IMR-90 (cell line): Measurements from ENCODE around the gene SLC6A13. TPM values are rescaled to one million over a fixed set of nuclear protein-coding genes. Genes with fewer than 3 reads are reported as not detected.

Source experiments
- ATAC-seq: fragments of 200-7000 bp; cut with Tn5 transposase; 2 replicates; pipeline ENCODE4 v1.9.1; 2020; ENCODE audit warnings: low read depth, mild to moderate bottlenecking, moderate library complexity
- BruUV-seq: library from RNA; stranded (reverse); fragments of 400-500 nt; replicated peaks from 2 replicates; lab custom pipeline; 2021; lab: Mats Ljungman, UMichigan
- CTCF ChIA-PET: fragments of 300-600 bp; formaldehyde crosslinking; extraction: SDS; loops from one replicate; lab custom pipeline; 2021; ENCODE audit warnings: antibody characterized with exemption; lab: Yijun Ruan, JAX
- POLR2A ChIA-PET: fragments of 300-600 bp; sonication (Branson Sonifier 250); formaldehyde crosslinking; loops from one replicate; lab custom pipeline; 2022; ENCODE audit warnings: antibody characterized with exemption; ENCODE audit not compliant: unreplicated experiment; lab: Charles Lee
- DNase-seq: peaks from one replicate; pipeline ENCODE4 v3.0.0; 2013
- H2AFZ ChIP-seq: replicated peaks from 2 replicates; pipeline ENCODE3; 2013; ENCODE audit warnings: low read length, mild to moderate bottlenecking; ENCODE audit not compliant: poor library complexity
- H2AK5ac ChIP-seq: 2 replicates; pipeline ENCODE4 v1.6.1; 2013; ENCODE audit warnings: low read depth, low read length, inconsistent platforms
- H2AK9ac ChIP-seq: replicated peaks from 2 replicates; pipeline ENCODE3; 2013; ENCODE audit warnings: mild to moderate bottlenecking, low read depth, low read length, moderate library complexity; ENCODE audit not compliant: poor library complexity
- H2BK120ac ChIP-seq: 2 replicates; pipeline ENCODE4 v1.6.1; 2013; ENCODE audit warnings: low read depth, low read length, inconsistent platforms
- H2BK15ac ChIP-seq: 3 replicates; pipeline ENCODE4 v1.6.1; 2013; ENCODE audit warnings: low read depth, low read length, inconsistent platforms
- H2BK20ac ChIP-seq: 2 replicates; pipeline ENCODE4 v1.6.1; 2013; ENCODE audit warnings: low read depth, mild to moderate bottlenecking, inconsistent platforms, low read length, moderate library complexity
- H2BK5ac ChIP-seq: 2 replicates; pipeline ENCODE4 v1.6.1; 2013; ENCODE audit warnings: mild to moderate bottlenecking, low read depth, low read length, inconsistent platforms; ENCODE audit not compliant: poor library complexity, severe bottlenecking
- H3K14ac ChIP-seq: replicated peaks from 2 replicates; pipeline ENCODE4 v1.6.1; 2013; ENCODE audit warnings: low read depth, low read length, inconsistent platforms
- H3K18ac ChIP-seq: 2 replicates; pipeline ENCODE4 v1.6.1; 2013; ENCODE audit warnings: low read depth, low read length, control low read depth
- H3K23ac ChIP-seq: 2 replicates; pipeline ENCODE4 v1.6.1; 2013; ENCODE audit warnings: low read depth, low read length, inconsistent platforms
- H3K27ac ChIP-seq: 2 replicates; pipeline ENCODE4 v1.5.1; 2013; ENCODE audit warnings: mild to moderate bottlenecking, control low read depth, low read length; ENCODE audit not compliant: insufficient read depth
- H3K27me3 ChIP-seq: 2 replicates; pipeline ENCODE4 v1.6.1; 2013; ENCODE audit warnings: low read length; ENCODE audit not compliant: control insufficient read depth, insufficient read depth
- H3K36me3 ChIP-seq: 2 replicates; pipeline ENCODE4 v1.6.1; 2013; ENCODE audit warnings: low read length, mixed read lengths; ENCODE audit not compliant: control insufficient read depth, insufficient read depth
- H3K4ac ChIP-seq: 2 replicates; pipeline ENCODE4 v1.6.1; 2013; ENCODE audit warnings: low read depth, low read length, inconsistent platforms
- H3K4me1 ChIP-seq: 2 replicates; pipeline ENCODE4 v1.6.1; 2013; ENCODE audit warnings: low read length, mixed read lengths; ENCODE audit not compliant: control insufficient read depth, insufficient read depth
- H3K4me2 ChIP-seq: 2 replicates; pipeline ENCODE4 v1.6.1; 2013; ENCODE audit warnings: low read depth, mild to moderate bottlenecking, control low read depth, low read length, moderate library complexity
- H3K4me3 ChIP-seq: 2 replicates; pipeline ENCODE4 v1.5.1; 2013; ENCODE audit warnings: low read depth, mild to moderate bottlenecking, control low read depth, low read length, moderate library complexity; ENCODE audit not compliant: insufficient read depth
- H3K56ac ChIP-seq: 2 replicates; pipeline ENCODE4 v1.6.1; 2013; ENCODE audit warnings: low read length, inconsistent platforms; ENCODE audit not compliant: insufficient read depth; ENCODE audit errors: extremely low read depth
- H3K79me1 ChIP-seq, 2 experiments: 2 replicates each; pipeline ENCODE4 v1.6.1; 2013; ENCODE audit warnings: low read length in 2 of 2, inconsistent platforms in 1 of 2, low read depth in 1 of 2
- H3K9ac ChIP-seq: 2 replicates; pipeline ENCODE4 v1.6.1; 2013; ENCODE audit warnings: low read depth, low read length, control low read depth
- H3K9me1 ChIP-seq: 2 replicates; pipeline ENCODE4 v1.6.1; 2013; ENCODE audit warnings: low read length, inconsistent platforms; ENCODE audit not compliant: insufficient read depth
- H3K9me3 ChIP-seq: 2 replicates; pipeline ENCODE4 v1.6.1; 2013; ENCODE audit warnings: low read length; ENCODE audit not compliant: control insufficient read depth, insufficient read depth
- H4K20me1 ChIP-seq: 2 replicates; pipeline ENCODE4 v1.6.1; 2013; ENCODE audit warnings: low read length, inconsistent platforms; ENCODE audit not compliant: insufficient read depth
- H4K5ac ChIP-seq: 2 replicates; pipeline ENCODE4 v1.6.1; 2013; ENCODE audit warnings: mild to moderate bottlenecking, low read depth, low read length, control low read depth
- H4K8ac ChIP-seq, 2 experiments: 2 replicates each; pipeline ENCODE4 v1.6.1; 2013; ENCODE audit warnings: low read depth in 2 of 2, low read length in 2 of 2, control low read depth in 1 of 2, inconsistent platforms in 1 of 2
- H4K91ac ChIP-seq: 2 replicates; pipeline ENCODE4 v1.6.1; 2013; ENCODE audit warnings: low read depth, low read length, inconsistent platforms; ENCODE audit not compliant: insufficient read depth
- BHLHE40 ChIP-seq: fragments of 150-350 bp; IDR thresholded peaks from 2 replicates; pipeline ENCODE4 v1.6.1; 2016; ENCODE audit warnings: mild to moderate bottlenecking, low read depth, low read length
- CEBPB ChIP-seq: IDR thresholded peaks from 2 replicates; pipeline ENCODE4 v1.6.1; 2012; ENCODE audit warnings: low read depth, low read length, improper control_type of control experiment
- CHD1 ChIP-seq: IDR thresholded peaks from 2 replicates; pipeline ENCODE4 v1.6.1; 2012; ENCODE audit warnings: low read depth, low read length, improper control_type of control experiment
- MAFK ChIP-seq: IDR thresholded peaks from 2 replicates; pipeline ENCODE4 v1.6.1; 2012; ENCODE audit warnings: low read depth, low read length, improper control_type of control experiment
- MAZ ChIP-seq: IDR thresholded peaks from 2 replicates; pipeline ENCODE4 v1.6.1; 2012; ENCODE audit warnings: low read depth, mild to moderate bottlenecking, low read length, improper control_type of control experiment, moderate library complexity, borderline replicate concordance
- MXI1 ChIP-seq: IDR thresholded peaks from 2 replicates; pipeline ENCODE4 v1.6.1; 2012; ENCODE audit warnings: low read depth, mild to moderate bottlenecking, low read length, moderate library complexity, borderline replicate concordance
- NFE2L2 ChIP-seq: fragments of 150-350 bp; IDR thresholded peaks from 2 replicates; pipeline ENCODE4 v1.6.1; 2016; ENCODE audit warnings: low read depth, mild to moderate bottlenecking, low read length
- POLR2A ChIP-seq: IDR thresholded peaks from 2 replicates; pipeline ENCODE4 v1.6.1; 2012; ENCODE audit warnings: mild to moderate bottlenecking, low read depth, low read length
- RAD21 ChIP-seq: IDR thresholded peaks from 2 replicates; pipeline ENCODE4 v1.6.1; 2012; ENCODE audit warnings: low read length, improper control_type of control experiment
- RCOR1 ChIP-seq: IDR thresholded peaks from 2 replicates; pipeline ENCODE4 v1.6.1; 2012; ENCODE audit warnings: mild to moderate bottlenecking, low read length, improper control_type of control experiment; ENCODE audit not compliant: insufficient replicate concordance
- RFX5 ChIP-seq: IDR thresholded peaks from 2 replicates; pipeline ENCODE4 v1.8.0; 2012; ENCODE audit warnings: low read depth, mild to moderate bottlenecking, low read length, moderate library complexity
- SMC3 ChIP-seq: fragments of 150-350 bp; IDR thresholded peaks from 2 replicates; pipeline ENCODE4 v1.6.1; 2016; ENCODE audit warnings: low read depth, mild to moderate bottlenecking, antibody characterized with exemption, low read length, moderate library complexity
- WGBS, 2 experiments: methylation state at CpG; one replicate each; pipeline versions ENCODE4 v1.1.5 to v1.1.7; 2013; ENCODE audit warnings: missing lambda C conversion rate in 2 of 2; ENCODE audit not compliant: insufficient read length in 1 of 2; ENCODE audit errors: extremely low coverage in 2 of 2; 5-methylcytosine and 5-hydroxymethylcytosine counted together
- dilution Hi-C: fragments of 300-500 bp; cut with HindIII; formaldehyde crosslinking; loops from one replicate; pipeline ENCODE4 v1.14.3; 2018; ENCODE audit warnings: low sequenced_read_pairs; ENCODE audit not compliant: unreplicated experiment
- in situ Hi-C: fragments of 300-500 bp; cut with MboI; formaldehyde crosslinking; loops from 3 replicates; pipeline ENCODE4 v1.14.3; 2019; ENCODE audit warnings: low sequenced_read_pairs, inconsistent platforms, mixed read lengths
- intact Hi-C: fragments of 100-400 bp; cut with micrococcal nuclease; formaldehyde crosslinking; loops from 2 replicates; pipeline ENCODE4 v1.10.0; 2022
- polyA plus RNA-seq, 3 experiments: library from polyadenylated mRNA; depleted of rRNA; stranded (reverse); fragments of >200 nt; gene quantifications; 2 replicates each; pipeline ENCODE4 v1.2.3, GENCODE V29; 2012; ENCODE audit warnings: low replicate concordance in 1 of 3
- total RNA-seq: library from RNA; depleted of rRNA; stranded (reverse); fragments of >200 nt; gene quantifications from 2 replicates; pipeline ENCODE4 v1.2.3, GENCODE V29; 2012
- TF ChIP-seq, protein P1 (sequence below): conservative IDR thresholded peaks from 2 replicates; pipeline ENCODE4 v1.5.1; 2012; ENCODE audit warnings: mild to moderate bottlenecking, low read depth, low read length, improper control_type of control experiment
- TF ChIP-seq, protein P2 (sequence below): fragments of 150-350 bp; IDR thresholded peaks from 2 replicates; pipeline ENCODE4 v1.6.1; 2016; ENCODE audit warnings: low read depth, mild to moderate bottlenecking, low read length, moderate library complexity, borderline replicate concordance
- TF ChIP-seq, protein P3 (sequence below): fragments of 150-350 bp; IDR thresholded peaks from 2 replicates; pipeline ENCODE4 v1.6.1; 2017; ENCODE audit warnings: mild to moderate bottlenecking, antibody characterized with exemption, low read length, low read depth

Gene SLC6A13
- total and polyA plus RNA-seq, 2 of the 4 experiments (the other 2 are of a cell fraction): under 0.01 to 0.10 TPM

DNA sequence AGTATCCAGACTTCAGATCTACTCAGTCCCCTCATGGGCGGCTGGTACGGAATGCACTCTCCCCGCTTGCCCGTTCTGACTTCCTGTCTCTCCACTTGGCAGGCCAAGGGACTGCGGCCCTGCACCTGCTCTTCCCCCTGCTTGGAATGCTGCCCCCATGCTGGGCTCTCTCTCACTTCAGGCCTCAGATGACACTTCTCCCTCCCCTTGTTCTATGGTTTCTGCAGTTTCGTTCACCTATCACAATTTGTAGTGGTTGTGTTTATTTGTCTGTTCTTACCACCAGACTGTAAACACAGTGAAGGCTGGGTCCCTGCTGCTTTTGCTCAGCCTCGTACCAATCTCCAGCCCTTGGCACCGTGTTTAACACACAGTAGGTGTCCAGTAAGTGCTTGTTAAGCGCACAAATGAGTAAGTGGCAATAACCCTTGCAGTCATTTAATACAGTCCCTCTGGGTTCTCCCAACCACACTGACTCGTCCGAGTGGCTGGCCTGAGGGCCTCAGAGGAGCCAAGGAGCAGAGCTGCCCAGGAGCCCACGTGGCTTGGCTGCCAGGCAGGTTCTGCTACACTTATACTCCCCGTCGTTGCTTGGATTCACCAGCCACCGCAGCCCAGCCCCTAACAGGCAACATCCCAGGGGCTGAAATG lies 60.4 kb downstream of the SLC6A13 start:
- 48% methylated on average over 7 of the region's 15 CpGs; no CpG with 5 or more reads in 1 of the 2 experiments for WGBS, 2 experiments
- no peak overlapping the region for H2AK5ac ChIP-seq
- H4K20me1 ChIP-seq: no peaks in the 10 kb centered on the region
- no peak overlapping the region for H4K91ac ChIP-seq
- intact Hi-C loops: no loop called here
- in situ Hi-C loops: no loop called here
- BruUV-seq: no TSS peak
- H2BK20ac ChIP-seq: no peak overlapping the region
- ATAC-seq: no peak
- dilution Hi-C loops: no loop called here
- H3K9me1 ChIP-seq: peaks cover 6% of the 10 kb centered on the region; the same call in 1 of the 2 replicates
- TF ChIP-seq BHLHE40: no peak
- no peak for TF ChIP-seq NFE2L2
- TF ChIP-seq, protein P1, sequence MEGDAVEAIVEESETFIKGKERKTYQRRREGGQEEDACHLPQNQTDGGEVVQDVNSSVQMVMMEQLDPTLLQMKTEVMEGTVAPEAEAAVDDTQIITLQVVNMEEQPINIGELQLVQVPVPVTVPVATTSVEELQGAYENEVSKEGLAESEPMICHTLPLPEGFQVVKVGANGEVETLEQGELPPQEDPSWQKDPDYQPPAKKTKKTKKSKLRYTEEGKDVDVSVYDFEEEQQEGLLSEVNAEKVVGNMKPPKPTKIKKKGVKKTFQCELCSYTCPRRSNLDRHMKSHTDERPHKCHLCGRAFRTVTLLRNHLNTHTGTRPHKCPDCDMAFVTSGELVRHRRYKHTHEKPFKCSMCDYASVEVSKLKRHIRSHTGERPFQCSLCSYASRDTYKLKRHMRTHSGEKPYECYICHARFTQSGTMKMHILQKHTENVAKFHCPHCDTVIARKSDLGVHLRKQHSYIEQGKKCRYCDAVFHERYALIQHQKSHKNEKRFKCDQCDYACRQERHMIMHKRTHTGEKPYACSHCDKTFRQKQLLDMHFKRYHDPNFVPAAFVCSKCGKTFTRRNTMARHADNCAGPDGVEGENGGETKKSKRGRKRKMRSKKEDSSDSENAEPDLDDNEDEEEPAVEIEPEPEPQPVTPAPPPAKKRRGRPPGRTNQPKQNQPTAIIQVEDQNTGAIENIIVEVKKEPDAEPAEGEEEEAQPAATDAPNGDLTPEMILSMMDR: no peak
- no peak for TF ChIP-seq POLR2A
- TF ChIP-seq RCOR1: no peak
- TF ChIP-seq MXI1: no peak
- TF ChIP-seq MAFK: no peak
- TF ChIP-seq RFX5: no peak
- no peak for TF ChIP-seq SMC3
- TF ChIP-seq, protein P2, sequence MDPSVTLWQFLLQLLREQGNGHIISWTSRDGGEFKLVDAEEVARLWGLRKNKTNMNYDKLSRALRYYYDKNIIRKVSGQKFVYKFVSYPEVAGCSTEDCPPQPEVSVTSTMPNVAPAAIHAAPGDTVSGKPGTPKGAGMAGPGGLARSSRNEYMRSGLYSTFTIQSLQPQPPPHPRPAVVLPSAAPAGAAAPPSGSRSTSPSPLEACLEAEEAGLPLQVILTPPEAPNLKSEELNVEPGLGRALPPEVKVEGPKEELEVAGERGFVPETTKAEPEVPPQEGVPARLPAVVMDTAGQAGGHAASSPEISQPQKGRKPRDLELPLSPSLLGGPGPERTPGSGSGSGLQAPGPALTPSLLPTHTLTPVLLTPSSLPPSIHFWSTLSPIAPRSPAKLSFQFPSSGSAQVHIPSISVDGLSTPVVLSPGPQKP: no peak
- TF ChIP-seq RAD21: no peak
- no peak for TF ChIP-seq MAZ
- TF ChIP-seq CEBPB: no peak
- TF ChIP-seq CHD1: no peak
- TF ChIP-seq, protein P3, sequence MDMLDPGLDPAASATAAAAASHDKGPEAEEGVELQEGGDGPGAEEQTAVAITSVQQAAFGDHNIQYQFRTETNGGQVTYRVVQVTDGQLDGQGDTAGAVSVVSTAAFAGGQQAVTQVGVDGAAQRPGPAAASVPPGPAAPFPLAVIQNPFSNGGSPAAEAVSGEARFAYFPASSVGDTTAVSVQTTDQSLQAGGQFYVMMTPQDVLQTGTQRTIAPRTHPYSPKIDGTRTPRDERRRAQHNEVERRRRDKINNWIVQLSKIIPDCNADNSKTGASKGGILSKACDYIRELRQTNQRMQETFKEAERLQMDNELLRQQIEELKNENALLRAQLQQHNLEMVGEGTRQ: no peak
- no peaks in the 10 kb centered on the region for H3K36me3 ChIP-seq
- H2BK120ac ChIP-seq: no peak overlapping the region
- no peak overlapping the region for H4K5ac ChIP-seq
- H3K14ac ChIP-seq: no peak overlapping the region
- no peak overlapping the region for H3K27ac ChIP-seq
- no peak overlapping the region for H3K23ac ChIP-seq
- no peak overlapping the region for H3K9ac ChIP-seq
- no peaks in the 10 kb centered on the region for H3K9me3 ChIP-seq
- H3K4me2 ChIP-seq: no peak overlapping the region
- H3K4me3 ChIP-seq: no peak overlapping the region
- no peak overlapping the region for H3K18ac ChIP-seq
- H3K27me3 ChIP-seq: peaks cover 57% of the 10 kb centered on the region
- H2AK9ac ChIP-seq: no peak overlapping the region
- no peak overlapping the region for H2AFZ ChIP-seq
- H3K56ac ChIP-seq: no peak overlapping the region
- H3K79me1 ChIP-seq: no peaks in the 10 kb centered on the region
- POLR2A ChIA-PET: no interaction called here
- H4K8ac ChIP-seq: no peak overlapping the region
- no peak overlapping the region for H2BK15ac ChIP-seq
- peaks cover 3% of the 10 kb centered on the region for H3K4me1 ChIP-seq
- H2BK5ac ChIP-seq: no peak overlapping the region
- H3K4ac ChIP-seq: no peak overlapping the region
- DNase-seq: no peak
- CTCF ChIA-PET: no interaction called here
